Right lobe of liver (tissue), 6 donors: ENCODE measurements around the gene C20orf204. TPM values are rescaled to one million over a fixed set of nuclear protein-coding genes. Genes with fewer than 3 reads are reported as not detected.

ENCODE experiments used
- ATAC-seq, 4 donors: fragments of 200-7000 bp; cut with Tn5 transposase; one replicate each; pipeline ENCODE4 v1.9.1; 2020; ENCODE audit warnings: mild to moderate bottlenecking in 4 of 4, moderate library complexity in 4 of 4
- DNase-seq, 3 donors: peaks; one replicate each; pipeline ENCODE4 v3.0.0-alpha.2; 2020
- H3K27ac ChIP-seq, 3 donors: fragments of 200-600 bp; one replicate each; pipeline ENCODE4 v1.8.0; 2022
- H3K27me3 ChIP-seq, 2 donors: fragments of 200-600 bp; one replicate each; pipeline ENCODE4 v1.8.0; 2022
- H3K36me3 ChIP-seq, 4 donors: fragments of 200-600 bp; sonication (generic) in 1 of 4; one replicate each; pipeline versions ENCODE4 v1.5.1 to v1.8.0; 2017 to 2022; ENCODE audit warnings: control low read depth in 1 of 4
- H3K4me1 ChIP-seq, 4 donors: fragments of 200-600 bp; sonication (generic) in 1 of 4; one replicate each; pipeline versions ENCODE4 v1.5.1 to v1.8.0; 2017 to 2022; ENCODE audit warnings: control low read depth in 1 of 4
- H3K4me3 ChIP-seq, 3 donors: fragments of 200-600 bp; one replicate each; pipeline ENCODE4 v1.8.0; 2022
- H3K9me3 ChIP-seq, 4 donors: fragments of 200-600 bp; sonication (generic) in 1 of 4; one replicate each; pipeline versions ENCODE4 v1.5.1 to v1.8.0; 2017 to 2022; ENCODE audit warnings: control low read depth in 1 of 4
- POLR2A ChIP-seq: fragments of 450-650 bp; IDR thresholded peaks from one replicate; pipeline ENCODE4 v1.6.1; 2017; ENCODE audit warnings: antibody characterized with exemption, mild to moderate bottlenecking
- WGBS: methylation state at CpG from one replicate; pipeline ENCODE4 v1.1.6; 2018; ENCODE audit warnings: low coverage, low lambda C conversion rate; ENCODE audit not compliant: insufficient coverage; ENCODE audit errors: missing lambda C conversion rate; 5-methylcytosine and 5-hydroxymethylcytosine counted together
- intact Hi-C, 2 donors: fragments of 100-400 bp; cut with DNase I; formaldehyde crosslinking; loops; one replicate each; pipeline versions ENCODE4 v1.11.2 to v1.14.1; 2022
- total RNA-seq, 6 experiments: library from RNA; depleted of rRNA in 2 of 6; stranded (reverse); fragments of >200 nt in 2 of 6; fragmentation: NEBNext Ultra II Directional in 3 of 6; extraction: Animal tissue kit (Norgen Biotek cat#: 25700) in 3 of 6; gene quantifications; one replicate each; pipeline versions ENCODE4 v1.1.0 to v1.2.4, GENCODE V29; 2016 to 2023
- TF ChIP-seq, protein P1 (sequence below), 4 donors: fragments of 200-600 bp in 3 of 4; fragments of 450-650 bp in 1 of 4; IDR thresholded peaks; one replicate each; pipeline versions ENCODE4 v1.5.1 to v1.8.0; 2016 to 2022; ENCODE audit warnings: antibody characterized with exemption in 4 of 4, mild to moderate bottlenecking in 2 of 4
- donor health status: DM: no; HTN: yes; CAD: no.
- donor health status: DM: no; HTN: no; CAD: no.
- donor health status: DM: no; HTN: no; CAD: no.
- donor health status: DM: no; HTN: yes; CAD: no.
- donor health status: DM: no; HTN: yes; CAD: no.

C20orf204 gene
- total RNA-seq, 6 experiments from 2014 or later = 0.29 to 1.1 (median 0.44) TPM; not detected in 1

GRCh38 chr20:64051561-64052325 is 15.8 kb downstream of the C20orf204 start:
- H3K27me3 ChIP-seq = no peaks in the 10 kb centered on the region
- peak overlapping the region; percentile 4 to 67 (median 10) for H3K27ac ChIP-seq
- WGBS = no CpG with 5 or more reads among the region's 15 CpGs
- ATAC-seq (peak in 3 of 4 donors; percentile 11 to 17 (median 14)), DNase-seq (peak in 2 of 3 donors; percentile 50 to 59)
- no peaks in the 10 kb centered on the region for H3K4me1 ChIP-seq
- H3K4me3 ChIP-seq = no peak overlapping the region
- no peaks in the 10 kb centered on the region for H3K9me3 ChIP-seq
- H3K36me3 ChIP-seq = no peaks in the 10 kb centered on the region
- intact Hi-C loops = no loop called here
- TF ChIP-seq POLR2A = peak; percentile 15
- TF ChIP-seq, protein P1, sequence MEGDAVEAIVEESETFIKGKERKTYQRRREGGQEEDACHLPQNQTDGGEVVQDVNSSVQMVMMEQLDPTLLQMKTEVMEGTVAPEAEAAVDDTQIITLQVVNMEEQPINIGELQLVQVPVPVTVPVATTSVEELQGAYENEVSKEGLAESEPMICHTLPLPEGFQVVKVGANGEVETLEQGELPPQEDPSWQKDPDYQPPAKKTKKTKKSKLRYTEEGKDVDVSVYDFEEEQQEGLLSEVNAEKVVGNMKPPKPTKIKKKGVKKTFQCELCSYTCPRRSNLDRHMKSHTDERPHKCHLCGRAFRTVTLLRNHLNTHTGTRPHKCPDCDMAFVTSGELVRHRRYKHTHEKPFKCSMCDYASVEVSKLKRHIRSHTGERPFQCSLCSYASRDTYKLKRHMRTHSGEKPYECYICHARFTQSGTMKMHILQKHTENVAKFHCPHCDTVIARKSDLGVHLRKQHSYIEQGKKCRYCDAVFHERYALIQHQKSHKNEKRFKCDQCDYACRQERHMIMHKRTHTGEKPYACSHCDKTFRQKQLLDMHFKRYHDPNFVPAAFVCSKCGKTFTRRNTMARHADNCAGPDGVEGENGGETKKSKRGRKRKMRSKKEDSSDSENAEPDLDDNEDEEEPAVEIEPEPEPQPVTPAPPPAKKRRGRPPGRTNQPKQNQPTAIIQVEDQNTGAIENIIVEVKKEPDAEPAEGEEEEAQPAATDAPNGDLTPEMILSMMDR (IDR thresholded peaks at IDR 0.05) = no peak

- ATAC-seq (no peak), DNase-seq (no peak)
- H3K27ac ChIP-seq = peak overlapping the region in 2 of 3 donors; percentile 10 to 43
- no peak overlapping the region for H3K4me3 ChIP-seq
- no CpG with 5 or more reads among the region's 10 CpGs for WGBS
- H3K4me1 ChIP-seq = no peaks in the 10 kb centered on the region
- no peak for TF ChIP-seq POLR2A
- TF ChIP-seq, protein P1 (IDR thresholded peaks at IDR 0.05) = no peak
- no peaks in the 10 kb centered on the region for H3K36me3 ChIP-seq
- H3K27me3 ChIP-seq = no peaks in the 10 kb centered on the region
- H3K9me3 ChIP-seq = no peaks in the 10 kb centered on the region
- intact Hi-C loops = no loop called here
Observed at GRCh38 chr20:64052326-64052722, 16.3 kb downstream of the C20orf204 start.

GRCh38 chr20:64052987-64053840 is 17.2 kb downstream of the C20orf204 start:
- no peak for DNase-seq
- no peak overlapping the region for H3K27ac ChIP-seq
- no peak overlapping the region for H3K4me3 ChIP-seq
- H3K9me3 ChIP-seq = no peaks in the 10 kb centered on the region
- intact Hi-C loops = no loop called here
- H3K27me3 ChIP-seq = no peaks in the 10 kb centered on the region
- no peak for ATAC-seq
- TF ChIP-seq, protein P1 (IDR thresholded peaks at IDR 0.05) = no peak
- TF ChIP-seq POLR2A = no peak
- H3K36me3 ChIP-seq = no peaks in the 10 kb centered on the region
- no CpG with 5 or more reads among the region's 33 CpGs for WGBS
- no peaks in the 10 kb centered on the region for H3K4me1 ChIP-seq

GRCh38 chr20:64053841-64054661 is 18.1 kb downstream of the C20orf204 start:
- WGBS = 21% methylated on average over 3 of the region's 17 CpGs
- H3K27me3 ChIP-seq = no peaks in the 10 kb centered on the region
- peak; percentile 42 to 57 (median 48) for ATAC-seq
- H3K27ac ChIP-seq = peak overlapping the region in 2 of 3 donors; percentile 8 to 54
- no peaks in the 10 kb centered on the region for H3K4me1 ChIP-seq
- no peaks in the 10 kb centered on the region for H3K9me3 ChIP-seq
- intact Hi-C loops = no loop called here
- TF ChIP-seq, protein P1 (IDR thresholded peaks at IDR 0.05) = peak in 1 of 4 donors; percentile 4
- no peak for TF ChIP-seq POLR2A
- DNase-seq = peak in 1 of 3 donors; percentile 78
- H3K36me3 ChIP-seq = no peaks in the 10 kb centered on the region
- H3K4me3 ChIP-seq = no peak overlapping the region
